HT-29 (cell line): ENCODE measurements around the gene KLHDC1. TPM values are rescaled to one million over a fixed set of nuclear protein-coding genes. Genes with fewer than 3 reads are reported as not detected.
A peak's percentile ranks its signal among the peaks of the same experiment; 100 is the strongest.
"Not testable (repeated sequence)": the region's sequence is repeated elsewhere in the genome, so short reads cannot be mapped to it uniquely, and the experiment has no call there.

Source experiments
- DNase-seq: peaks from one replicate; pipeline ENCODE4 v3.0.0-alpha.2; 2015; ENCODE audit warnings: low spot score
- total RNA-seq: library from RNA; depleted of rRNA; stranded (reverse); fragments of >200 nt; shearing (Covaris generic); gene quantifications from 2 replicates; pipeline ENCODE4 v1.2.3, GENCODE V29; 2014; rRNA removed

KLHDC1 gene
- total RNA-seq = not detected in 2 replicates

GRCh38 chr14:49692811-49693734 is at the start of gene KLHDC1:
TSS of gene KLHDC1 (plus strand) at chr14:49693120. CDS start at chr14:49693195, 75 bp downstream.
- DNase-seq = peak; percentile 65

- DNase-seq = no peak
Measured at GRCh38 chr14:49653508-49653907, 39.4 kb upstream of the KLHDC1 start.

- DNase-seq = no peak
Measured at GRCh38 chr14:49654511-49654910, 38.4 kb upstream of the KLHDC1 start.

- not testable (repeated sequence) for DNase-seq
Measured at GRCh38 chr14:49657500-49657899, 35.4 kb upstream of the KLHDC1 start.

GRCh38 chr14:49659526-49660455 is 33.1 kb upstream of the KLHDC1 start:
- no peak for DNase-seq

- DNase-seq = no peak
Measured at GRCh38 chr14:49670475-49670874, 22.4 kb upstream of the KLHDC1 start.

GRCh38 chr14:49673586-49673985 is 19.3 kb upstream of the KLHDC1 start:
- no peak for DNase-seq

- no peak for DNase-seq
Measured at GRCh38 chr14:49677643-49678042, 15.3 kb upstream of the KLHDC1 start.

GRCh38 chr14:49679271-49679670 is 13.6 kb upstream of the KLHDC1 start:
- DNase-seq = no peak

- no peak for DNase-seq
Measured at GRCh38 chr14:49686425-49686824, 6.5 kb upstream of the KLHDC1 start.

GRCh38 chr14:49687942-49688700 is 4.8 kb upstream of the KLHDC1 start, which contains the start of gene POLE2:
TSS of gene POLE2 (minus strand) at chr14:49688214. CDS start at chr14:49688203, 11 bp downstream.
- peak; percentile 63 for DNase-seq

- DNase-seq = no peak
Measured at GRCh38 chr14:49688701-49689030, 4.3 kb upstream of the KLHDC1 start.

GRCh38 chr14:49691031-49691430 is 1.9 kb upstream of the KLHDC1 start:
- DNase-seq = peak; percentile 61

- peak; percentile 10 for DNase-seq
Measured at GRCh38 chr14:49692193-49692757, 645 bp upstream of the KLHDC1 start.

- not testable (repeated sequence) for DNase-seq
Measured at GRCh38 chr14:49693735-49694124, 810 bp downstream of the KLHDC1 start.

GRCh38 chr14:49702725-49703124 is 9.8 kb downstream of the KLHDC1 start:
- no peak for DNase-seq

- no peak for DNase-seq
Measured at GRCh38 chr14:49703965-49704364, 11.0 kb downstream of the KLHDC1 start.

GRCh38 chr14:49704471-49704870 is 11.6 kb downstream of the KLHDC1 start:
- DNase-seq = not testable (repeated sequence)

- DNase-seq = not testable (repeated sequence)
Measured at GRCh38 chr14:49710993-49711392, 18.1 kb downstream of the KLHDC1 start.

GRCh38 chr14:49720744-49721143 is 27.8 kb downstream of the KLHDC1 start:
- no peak for DNase-seq
